Duodenal mucosa (tissue), 2 donors: ENCODE results near the gene ACO1.
A peak's percentile ranks its signal among the peaks of the same experiment; 100 is the strongest.

Experiments
- H3K27ac ChIP-seq: one replicate; pipeline ENCODE4 v1.7.0; 2013; ENCODE audit warnings: low read depth, low read length
- H3K27me3 ChIP-seq, 2 donors: one replicate each; pipeline ENCODE4 v1.7.0; 2013; ENCODE audit warnings: low read length in 2 of 2, control low read depth in 1 of 2; ENCODE audit not compliant: insufficient read depth in 2 of 2, control insufficient read depth in 1 of 2
- H3K36me3 ChIP-seq, 2 donors: one replicate each; pipeline ENCODE4 v1.7.0; 2013; ENCODE audit warnings: low read length in 2 of 2, control low read depth in 1 of 2; ENCODE audit not compliant: insufficient read depth in 2 of 2, control insufficient read depth in 1 of 2
- H3K4me1 ChIP-seq, 2 donors: one replicate each; pipeline ENCODE4 v1.7.0; 2013; ENCODE audit warnings: low read length in 2 of 2, control low read depth in 1 of 2; ENCODE audit not compliant: insufficient read depth in 2 of 2, control insufficient read depth in 1 of 2
- H3K4me3 ChIP-seq, 2 donors: one replicate each; pipeline ENCODE4 v1.7.0; 2013; ENCODE audit warnings: low read length in 2 of 2, low read depth in 1 of 2
- H3K9ac ChIP-seq, 2 donors: one replicate each; pipeline ENCODE4 v1.7.0; 2013; ENCODE audit warnings: low read length in 2 of 2, low read depth in 1 of 2
- H3K9me3 ChIP-seq, 2 donors: one replicate each; pipeline ENCODE4 v1.7.0; 2013; ENCODE audit warnings: low read length in 2 of 2, control low read depth in 1 of 2; ENCODE audit not compliant: control insufficient read depth in 1 of 2

ACO1 gene

DNA sequence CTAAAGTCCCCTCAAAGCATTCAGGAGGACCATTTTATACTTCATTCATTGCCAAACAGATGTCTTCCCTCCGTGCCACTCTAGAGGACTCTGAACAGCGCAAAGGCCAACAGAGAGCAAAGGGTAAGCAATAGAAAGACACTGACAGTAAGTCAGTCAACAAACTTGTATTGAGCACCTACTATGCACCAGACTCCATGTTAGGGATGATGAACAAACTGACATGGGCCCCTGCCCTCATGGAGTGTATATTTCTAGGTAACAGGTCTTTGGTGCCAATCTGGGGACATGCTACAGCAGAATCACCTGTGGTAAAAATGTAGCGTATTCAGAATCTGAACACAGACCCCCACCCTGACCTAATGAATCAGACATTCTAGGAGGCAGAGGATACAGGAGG is 3.5 kb upstream of the ACO1 start:
- Histone ChIP-seq H3K4me1 (peaks cover 27 to 30% of the 10 kb centered on the region in 2 donors), H3K9ac (no peak overlapping the region), H3K27ac (no peak overlapping the region), H3K4me3 (no peak overlapping the region), H3K27me3 (peaks cover 0 to 3% of the 10 kb centered on the region in 2 donors), H3K36me3 (no peaks in the 10 kb centered on the region), H3K9me3 (no peaks in the 10 kb centered on the region)

DNA sequence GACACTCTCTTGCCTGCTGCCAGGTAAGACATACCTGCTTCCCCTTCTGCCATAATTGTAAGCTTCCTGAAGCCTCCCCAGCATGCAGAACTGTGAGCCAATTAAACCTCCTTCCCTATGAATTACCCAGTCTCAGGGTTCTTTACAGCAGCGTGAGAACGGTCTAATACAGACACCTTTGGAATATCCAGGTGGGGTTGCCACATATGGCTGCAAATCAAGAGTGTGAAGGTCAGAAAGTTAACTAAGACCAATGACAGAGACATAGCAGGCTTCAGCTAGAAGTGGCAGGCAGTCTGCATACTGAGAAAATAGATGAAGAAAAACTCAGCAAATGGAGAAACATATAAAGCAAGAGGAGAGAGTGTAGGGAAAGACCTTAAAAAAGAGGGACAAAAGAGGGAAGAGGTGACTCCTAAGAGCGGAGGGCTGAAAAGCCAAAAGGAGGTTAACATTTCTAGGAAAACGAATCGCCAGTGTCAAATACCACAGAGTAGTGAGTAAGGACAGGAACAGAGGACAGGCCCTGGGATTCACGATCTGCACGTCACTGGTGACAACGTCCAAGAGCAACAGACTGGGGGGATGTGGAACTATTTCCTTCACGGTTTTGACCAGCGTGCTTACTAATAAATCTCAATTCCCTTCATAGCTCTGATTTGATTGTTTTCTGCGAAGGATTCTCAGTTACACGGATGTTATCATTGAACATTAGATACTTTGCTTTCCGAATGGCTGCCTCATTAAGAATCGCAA is 1.7 kb upstream of the ACO1 start:
- H3K4me1 ChIP-seq = peaks cover 31% of the 10 kb centered on the region in 2 donors
- no peaks in the 10 kb centered on the region for H3K36me3 ChIP-seq
- peaks cover 0 to 3% of the 10 kb centered on the region in 2 donors for H3K27me3 ChIP-seq
- no peak overlapping the region for H3K27ac ChIP-seq
- no peak overlapping the region for H3K4me3 ChIP-seq
- no peaks in the 10 kb centered on the region for H3K9me3 ChIP-seq
- H3K9ac ChIP-seq = no peak overlapping the region

DNA sequence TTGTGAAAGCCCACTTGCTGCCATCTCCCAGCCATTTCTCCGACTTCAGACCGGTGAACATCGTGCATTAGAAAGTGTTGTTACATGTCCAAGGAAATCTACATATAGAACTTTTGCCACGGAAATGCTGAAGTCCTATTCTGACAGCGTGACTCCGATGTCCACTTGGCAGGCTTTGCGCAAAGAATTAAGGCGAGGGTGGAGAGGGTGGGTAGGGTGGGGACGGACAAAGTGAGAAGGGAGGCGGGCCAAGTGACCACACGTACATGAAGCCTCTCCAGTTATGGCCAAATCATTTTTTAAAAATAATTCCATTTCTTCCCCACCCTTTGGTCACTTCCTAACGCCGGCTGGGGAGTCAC is 460 bp upstream of the ACO1 start:
- peak overlapping the region; percentile 70 for H3K27ac ChIP-seq
- peaks cover 0 to 3% of the 10 kb centered on the region in 2 donors for H3K27me3 ChIP-seq
- peak overlapping the region; percentile 58 to 86 for H3K9ac ChIP-seq
- H3K9me3 ChIP-seq = no peaks in the 10 kb centered on the region
- no peaks in the 10 kb centered on the region for H3K36me3 ChIP-seq
- H3K4me3 ChIP-seq = peak overlapping the region; percentile 80 to 88
- H3K4me1 ChIP-seq = peaks cover 28 to 30% of the 10 kb centered on the region in 2 donors

DNA sequence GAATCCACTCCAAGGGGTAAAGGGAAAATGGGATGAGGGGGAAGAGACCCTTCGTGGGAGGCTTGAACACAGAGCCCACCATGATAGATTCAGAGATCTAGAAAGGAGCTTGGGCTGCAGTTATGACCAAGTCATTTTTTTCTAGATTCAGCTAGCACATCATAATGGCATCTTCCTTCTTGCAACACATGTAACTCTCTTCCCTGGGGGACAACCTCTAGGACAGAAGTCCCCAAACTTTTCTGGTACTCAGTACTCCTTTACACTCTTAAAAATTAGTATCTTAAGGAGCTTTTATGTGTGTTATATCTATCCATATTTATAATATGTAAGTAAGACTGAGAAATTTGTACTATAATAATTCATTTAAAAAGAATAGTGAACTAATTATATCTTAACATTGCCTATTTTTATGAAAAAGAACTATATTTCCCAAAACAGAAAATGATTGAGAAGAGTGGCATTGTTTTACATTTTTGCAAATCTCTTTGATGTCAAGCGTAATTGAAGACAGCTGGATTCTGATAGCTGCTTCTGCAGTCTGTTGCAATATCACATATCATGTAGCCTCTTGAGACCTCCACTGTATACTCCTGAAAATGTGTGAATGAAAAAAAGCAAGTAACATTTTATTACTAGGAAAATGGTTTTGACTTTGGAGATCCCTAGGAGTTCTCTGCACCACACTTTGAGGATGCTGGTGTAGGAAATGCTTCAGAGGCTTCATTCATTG is 875 bp downstream of the ACO1 start:
- H3K4me3 ChIP-seq = peak overlapping the region; percentile 88 to 92
- H3K9me3 ChIP-seq = no peaks in the 10 kb centered on the region
- H3K27ac ChIP-seq = peak overlapping the region; percentile 70
- peaks cover 25 to 26% of the 10 kb centered on the region in 2 donors for H3K4me1 ChIP-seq
- no peaks in the 10 kb centered on the region for H3K36me3 ChIP-seq
- peaks cover 0 to 3% of the 10 kb centered on the region in 2 donors for H3K27me3 ChIP-seq
- H3K9ac ChIP-seq = peak overlapping the region; percentile 86 to 88

DNA sequence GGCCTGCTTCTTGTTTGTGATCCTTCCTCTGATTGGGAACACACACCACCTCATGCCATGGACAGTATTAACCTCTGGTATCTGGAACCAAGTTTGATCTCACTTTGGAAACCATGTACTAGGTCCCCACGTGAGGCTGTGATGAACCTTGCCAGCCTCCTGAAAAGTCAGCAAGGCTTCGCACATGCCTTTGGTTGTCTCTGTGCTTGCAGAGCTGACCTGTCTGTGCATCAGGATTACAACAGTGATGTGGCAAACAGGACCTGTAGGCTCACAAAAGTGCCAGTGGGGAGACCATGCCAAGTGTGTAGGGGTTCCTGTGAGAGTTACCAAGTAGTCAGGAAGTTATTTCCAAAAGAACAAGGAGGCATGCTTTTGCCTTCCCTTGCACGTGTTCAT is 1.4 kb downstream of the ACO1 start:
- Histone ChIP-seq H3K4me3 (peak overlapping the region; percentile 21 to 45), H3K4me1 (peaks cover 25 to 26% of the 10 kb centered on the region in 2 donors), H3K27me3 (peaks cover 0 to 3% of the 10 kb centered on the region in 2 donors), H3K9ac (no peak overlapping the region), H3K36me3 (peaks cover 0 to under 1% of the 10 kb centered on the region in 2 donors), H3K9me3 (no peaks in the 10 kb centered on the region), H3K27ac (no peak overlapping the region)

DNA sequence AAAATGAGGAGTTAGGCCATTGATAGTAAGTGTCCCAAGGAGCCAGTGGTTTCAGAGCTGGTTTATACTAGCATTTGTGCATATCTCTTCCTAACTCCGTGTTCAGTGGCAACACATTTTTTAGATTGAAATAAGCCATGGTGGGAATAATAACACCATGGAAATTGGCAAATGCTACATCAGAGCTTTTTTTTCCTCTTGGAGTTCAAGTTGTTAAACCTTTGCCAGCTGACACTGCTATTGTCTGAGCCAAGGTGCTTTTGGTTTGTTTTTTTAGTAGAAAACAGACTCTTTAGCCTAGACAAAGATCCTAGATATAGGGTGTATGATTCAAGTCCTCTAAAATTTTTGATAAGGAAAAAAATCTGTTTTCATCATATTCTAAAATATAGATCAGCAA is 2.8 kb downstream of the ACO1 start:
- no peak overlapping the region for H3K27ac ChIP-seq
- H3K9ac ChIP-seq = no peak overlapping the region
- H3K27me3 ChIP-seq = peaks cover 0 to 3% of the 10 kb centered on the region in 2 donors
- H3K4me1 ChIP-seq = peaks cover 25 to 26% of the 10 kb centered on the region in 2 donors
- no peak overlapping the region for H3K4me3 ChIP-seq
- H3K9me3 ChIP-seq = no peaks in the 10 kb centered on the region
- H3K36me3 ChIP-seq = peaks cover 2 to 4% of the 10 kb centered on the region in 2 donors

DNA sequence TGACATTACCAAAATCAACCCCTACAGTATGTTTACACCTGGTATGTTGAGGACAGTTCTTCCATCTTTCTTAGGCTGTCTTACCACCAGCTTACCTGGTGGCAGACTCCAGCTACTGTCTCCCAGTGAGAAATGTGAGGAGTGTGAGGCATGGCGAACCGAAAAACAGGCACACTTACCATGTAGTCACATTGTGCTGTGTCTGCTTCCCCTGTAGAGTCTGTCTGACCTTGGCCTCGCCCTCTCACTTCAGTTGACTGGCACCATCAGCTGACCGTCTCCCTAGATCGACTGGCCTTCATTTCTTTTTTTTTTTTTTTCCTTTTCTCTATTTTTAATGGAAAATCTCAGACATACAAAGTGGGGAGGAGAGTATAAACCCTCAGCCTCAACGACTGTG is 4.9 kb downstream of the ACO1 start:
- no peaks in the 10 kb centered on the region for H3K27me3 ChIP-seq
- H3K27ac ChIP-seq = no peak overlapping the region
- H3K4me1 ChIP-seq = peaks cover 9 to 12% of the 10 kb centered on the region in 2 donors
- H3K9ac ChIP-seq = no peak overlapping the region
- peaks cover 4 to 6% of the 10 kb centered on the region in 2 donors for H3K36me3 ChIP-seq
- no peaks in the 10 kb centered on the region for H3K9me3 ChIP-seq
- no peak overlapping the region for H3K4me3 ChIP-seq

DNA sequence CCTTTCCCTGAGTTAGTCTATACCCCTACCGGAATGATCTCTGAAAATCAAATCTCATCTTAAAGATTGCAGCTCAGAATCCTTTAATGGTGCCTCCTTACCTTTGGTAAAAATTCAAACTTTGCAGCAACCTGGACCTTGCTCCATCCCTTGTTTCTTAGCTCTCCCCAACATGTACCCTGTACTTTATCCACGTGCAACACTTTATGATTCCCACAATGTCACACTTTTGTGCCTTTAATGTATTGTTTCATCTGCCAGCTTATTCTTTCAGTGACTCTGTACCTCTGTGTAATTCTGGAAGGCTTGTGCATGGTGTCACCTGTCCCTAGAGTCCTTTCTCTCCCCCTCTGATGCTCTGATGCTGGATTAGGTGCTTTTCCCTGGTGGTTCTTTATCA is 9.5 kb downstream of the ACO1 start:
- Histone ChIP-seq H3K36me3 (peaks cover 4 to 8% of the 10 kb centered on the region in 2 donors), H3K9me3 (no peaks in the 10 kb centered on the region), H3K9ac (no peak overlapping the region), H3K4me3 (no peak overlapping the region), H3K27me3 (no peaks in the 10 kb centered on the region), H3K4me1 (peaks cover 0 to 4% of the 10 kb centered on the region in 2 donors), H3K27ac (no peak overlapping the region)

DNA sequence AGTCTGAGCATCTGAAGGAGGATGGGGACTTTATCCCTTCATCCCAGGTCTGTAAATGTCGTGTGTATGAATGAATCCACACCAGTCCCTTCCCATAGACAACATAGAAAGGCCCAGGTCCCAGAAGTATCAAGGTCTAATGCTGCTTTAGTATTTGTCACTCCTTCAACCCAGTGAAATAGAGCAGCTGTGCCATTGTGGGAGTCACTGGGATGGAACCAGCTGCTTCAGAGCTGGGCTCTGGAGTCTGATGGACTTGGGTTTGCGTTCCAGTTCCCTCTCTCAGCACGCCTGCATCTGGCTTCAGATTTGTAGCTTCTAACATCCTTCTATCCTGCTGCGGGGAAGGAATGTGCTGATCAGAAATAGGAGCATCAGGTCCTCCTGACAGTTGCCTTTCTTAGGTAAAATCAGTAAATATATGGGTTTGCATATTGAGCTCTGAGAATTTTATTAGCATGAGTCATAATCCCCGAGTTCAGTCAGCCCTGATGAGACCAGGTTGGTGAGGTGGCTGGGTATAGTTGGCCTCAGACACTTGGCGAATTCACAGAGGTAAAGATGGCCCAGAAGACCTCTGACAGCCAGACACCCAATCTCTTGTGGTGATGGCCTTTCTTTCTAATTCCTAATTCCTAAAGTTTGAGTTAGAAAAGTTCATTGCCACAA is 10.1 kb downstream of the ACO1 start:
- Histone ChIP-seq H3K27me3 (no peaks in the 10 kb centered on the region), H3K4me1 (peaks cover 0 to 10% of the 10 kb centered on the region in 2 donors), H3K27ac (no peak overlapping the region), H3K9ac (no peak overlapping the region), H3K4me3 (no peak overlapping the region), H3K36me3 (peaks cover 4 to 8% of the 10 kb centered on the region in 2 donors), H3K9me3 (no peaks in the 10 kb centered on the region)
